K562 treated with DMSO at 1 percent for 48 hours (cell line): ENCODE data around the gene HINT1. TPM values are rescaled to one million over a fixed set of nuclear protein-coding genes. Genes with fewer than 3 reads are reported as not detected.

Experiments
- total RNA-seq: library from RNA; unstranded; fragments of 300-600 nt; gene quantifications from 2 replicates; pipeline ENCODE4 v1.2.3, GENCODE V29; 2022; ENCODE audit warnings: low replicate concordance; ENCODE audit errors: extremely low read depth

The HINT1 gene
- 1,166 TPM in 1 of 2 replicates, not detected in the other for total RNA-seq

DNA sequence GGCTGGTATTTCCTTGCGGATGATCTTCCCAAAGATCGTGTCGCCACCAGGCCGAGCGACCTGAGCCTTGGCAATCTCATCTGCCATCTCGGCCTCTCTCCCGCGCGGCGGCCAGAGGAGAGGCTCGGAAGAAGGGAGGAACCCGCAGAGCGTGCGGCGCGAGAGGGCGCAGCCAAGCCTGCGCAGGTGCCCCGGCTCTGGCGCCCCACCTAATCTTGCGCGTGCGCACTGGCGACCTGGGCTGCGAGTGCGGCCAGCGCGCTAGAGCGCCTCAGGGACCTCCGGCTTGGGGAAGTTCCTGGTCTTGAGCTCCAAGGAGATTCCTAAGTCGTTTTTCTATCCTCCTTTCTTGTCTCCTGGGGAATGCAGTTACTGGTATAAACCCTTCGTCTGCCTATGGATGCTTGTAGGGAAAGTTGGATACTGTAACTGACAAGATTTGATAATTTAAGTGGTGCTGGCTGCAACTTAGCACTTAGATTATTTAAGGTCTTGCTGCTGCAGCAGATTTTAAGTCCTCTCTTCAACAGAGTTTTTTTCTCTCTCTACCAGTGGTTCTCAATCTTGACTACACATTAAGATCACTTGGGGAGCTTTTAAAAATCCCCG lies at the start of gene HINT1:
TSS of gene HINT1 (minus strand) at position 138 of the 609 bp plus-strand sequence. CDS start at position 87, 51 bp downstream.

DNA sequence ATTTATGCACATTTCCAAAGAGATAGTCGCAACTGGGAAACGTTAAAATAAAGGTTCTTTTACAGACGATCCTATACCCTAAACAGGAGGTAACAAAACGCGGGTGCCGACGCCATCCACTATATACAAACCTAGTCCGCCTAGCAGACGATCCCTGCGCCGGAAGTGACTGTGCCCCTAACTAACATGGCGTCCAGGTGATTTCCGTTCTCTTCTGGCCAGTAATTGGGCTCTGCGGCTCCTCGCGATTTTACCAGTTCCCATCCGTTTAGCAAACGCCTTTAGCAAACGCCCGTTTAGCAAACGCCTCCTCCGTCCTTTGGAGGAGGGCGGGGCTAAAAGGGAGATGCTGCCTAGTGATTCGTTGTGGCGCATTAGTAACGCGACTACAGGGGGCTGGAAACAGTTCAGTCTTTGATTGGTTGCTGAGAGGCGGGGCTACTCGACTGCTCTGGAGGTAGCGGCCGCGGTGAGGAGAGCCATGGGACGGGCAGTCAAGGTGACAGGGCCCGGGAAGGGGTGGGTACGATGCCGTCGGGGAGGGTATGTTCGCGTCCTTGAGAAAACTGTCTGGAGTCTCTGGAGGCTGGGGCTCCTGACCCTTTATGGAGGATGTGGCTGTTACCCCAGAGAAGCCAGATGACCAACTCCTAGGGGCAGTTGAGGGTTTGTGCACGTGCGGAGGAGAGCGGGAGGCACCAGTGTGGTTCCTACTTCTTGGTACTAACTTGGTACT lies 5.7 kb upstream of the HINT1 start, which contains the start of gene LYRM7:
TSS of gene LYRM7 (plus strand) at position 405 of the 736 bp plus-strand sequence. CDS start at position 482, 77 bp downstream.

Other genes with a start within 250 kb of the HINT1 start
- not detected in 2 replicates for gene LYRM7, start 5.7 kb upstream of the HINT1 start, total RNA-seq
- gene CDC42SE2, start 98.8 kb upstream of the HINT1 start, total RNA-seq, result not detected in 2 replicates